Keratinocyte (primary cell): ENCODE data around the gene ENPP1. TPM values are rescaled to one million over a fixed set of nuclear protein-coding genes. Genes with fewer than 3 reads are reported as not detected.

Experiments used
- DNase-seq: peaks from one replicate; pipeline ENCODE4 v3.0.0-alpha.2; 2011; ENCODE audit warnings: low read depth, missing footprints, low spot score
- FAIRE-seq: peaks from 2 replicates; lab custom pipeline; 2011; peaks lifted over from hg19 to GRCh38; lab: Jason Lieb, UNC
- H2AFZ ChIP-seq: 2 replicates; pipeline ENCODE4 v1.6.0; 2012; ENCODE audit warnings: low read length, control low read depth, inconsistent platforms; ENCODE audit not compliant: control insufficient read depth
- H3K27ac ChIP-seq: 2 replicates; pipeline ENCODE4 v1.5.1; 2011; ENCODE audit warnings: low read length; ENCODE audit not compliant: control insufficient read depth, insufficient read depth
- H3K27me3 ChIP-seq: 3 replicates; pipeline ENCODE4 v1.6.0; 2011; ENCODE audit warnings: low read length; ENCODE audit not compliant: control insufficient read depth, insufficient read depth; ENCODE audit errors: extremely low read depth
- H3K36me3 ChIP-seq, 2 experiments: 2 replicates in 1 of 2; 3 replicates in 1 of 2; pipeline ENCODE4 v1.5.1; 2011; ENCODE audit warnings: low read length in 2 of 2, mild to moderate bottlenecking in 1 of 2; ENCODE audit not compliant: control insufficient read depth in 2 of 2, insufficient read depth in 2 of 2; ENCODE audit errors: extremely low read depth in 1 of 2
- H3K4me1 ChIP-seq: 3 replicates; pipeline ENCODE4 v1.5.1; 2011; ENCODE audit warnings: low read length; ENCODE audit not compliant: control insufficient read depth, insufficient read depth; ENCODE audit errors: extremely low read depth
- H3K4me2 ChIP-seq: 3 replicates; pipeline ENCODE4 v1.6.0; 2011; ENCODE audit warnings: low read depth, low read length; ENCODE audit not compliant: control insufficient read depth, insufficient read depth; ENCODE audit errors: extremely low read depth
- H3K4me3 ChIP-seq, 3 experiments: fragments of 200-600 bp in 1 of 3; sonication (generic) in 1 of 3; 2 replicates in 2 of 3; 3 replicates in 1 of 3; pipeline ENCODE4 v1.5.1; 2011 to 2016; ENCODE audit warnings: low read length in 3 of 3, mild to moderate bottlenecking in 3 of 3, control low read depth in 2 of 3, inconsistent platforms in 1 of 3, low read depth in 1 of 3, mixed read lengths in 1 of 3, mixed run types in 1 of 3, moderate library complexity in 1 of 3; ENCODE audit not compliant: control insufficient read depth in 2 of 3, insufficient read depth in 2 of 3; ENCODE audit errors: extremely low read depth in 1 of 3
- H3K79me2 ChIP-seq: 2 replicates; pipeline ENCODE4 v1.6.0; 2012; ENCODE audit warnings: low read length; ENCODE audit not compliant: control insufficient read depth, insufficient read depth
- H3K9ac ChIP-seq: 3 replicates; pipeline ENCODE4 v1.6.0; 2011; ENCODE audit warnings: low read length; ENCODE audit not compliant: control insufficient read depth, insufficient read depth; ENCODE audit errors: extremely low read depth
- H3K9me1 ChIP-seq: 3 replicates; pipeline ENCODE4 v1.6.0; 2011; ENCODE audit warnings: low read length; ENCODE audit not compliant: control insufficient read depth, insufficient read depth; ENCODE audit errors: extremely low read depth
- H3K9me3 ChIP-seq: 2 replicates; pipeline ENCODE4 v1.5.1; 2012; ENCODE audit warnings: low read depth, low read length; ENCODE audit not compliant: control insufficient read depth
- H4K20me1 ChIP-seq: 3 replicates; pipeline ENCODE4 v1.6.0; 2011; ENCODE audit warnings: low read length; ENCODE audit not compliant: control insufficient read depth, insufficient read depth; ENCODE audit errors: extremely low read depth
- EZH2 ChIP-seq: IDR thresholded peaks from one replicate; pipeline ENCODE4 v1.6.1; 2012; ENCODE audit warnings: inconsistent platforms, mild to moderate bottlenecking, low read length, moderate library complexity
- dilution Hi-C: fragments of 300-500 bp; cut with MboI; formaldehyde crosslinking; loops from one replicate; pipeline ENCODE4 v1.7.0; 2020; ENCODE audit warnings: low sequenced_read_pairs; ENCODE audit not compliant: extremely low pct_ligation_motif_present
- polyA plus RNA-seq, 5 experiments: library from polyadenylated mRNA; depleted of rRNA in 3 of 5; stranded (reverse) in 3 of 5; stranded (forward) in 1 of 5; unstranded in 1 of 5; fragments of >200 nt; gene quantifications; 1 replicate in 1 of 5; 2 replicates in 3 of 5; 3 replicates in 1 of 5; pipeline versions ENCODE4 v1.2.1 to v1.2.3, GENCODE V29; 2011 to 2012; ENCODE audit warnings: missing spikeins in 2 of 5, low read depth in 1 of 5, low replicate concordance in 1 of 5
- TF ChIP-seq, protein P1 (sequence below), 3 experiments: IDR thresholded peaks in 1 of 3; conservative IDR thresholded peaks in 1 of 3; optimal IDR thresholded peaks in 1 of 3; 2 replicates in 2 of 3; 3 replicates in 1 of 3; pipeline versions ENCODE3 to v1.5.1; 2011; ENCODE audit warnings: low read length in 3 of 3, mild to moderate bottlenecking in 3 of 3, moderate library complexity in 2 of 3, control low read depth in 1 of 3, inconsistent platforms in 1 of 3; ENCODE audit not compliant: insufficient read depth in 2 of 3; ENCODE audit errors: extremely low read depth in 1 of 3

ENPP1 gene
- polyA plus RNA-seq, 1 donor (not counting 4 experiments of a cell fraction or from before 2014, with no cell fraction given), result 0.34 TPM

DNA sequence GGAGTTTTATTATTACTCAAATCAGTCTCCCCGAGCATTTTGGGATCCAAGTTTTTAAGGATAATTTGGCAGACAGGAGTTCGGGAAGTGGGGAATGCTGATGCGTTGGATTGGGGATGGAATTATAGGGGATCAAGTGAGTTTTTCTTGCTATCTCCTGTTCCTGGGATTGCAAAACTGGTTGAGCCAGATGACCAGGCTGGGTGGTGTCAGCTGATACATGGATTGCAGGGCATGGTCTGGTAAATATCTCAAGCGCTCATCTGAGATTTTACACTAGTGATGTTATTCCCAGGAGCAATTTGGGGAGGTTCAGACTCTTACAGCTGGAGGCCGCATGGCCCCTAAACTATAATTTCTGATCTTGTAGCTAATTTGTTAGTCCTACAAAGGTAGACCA is 54.7 kb downstream of the ENPP1 start:
- no peak overlapping the region for H3K9ac ChIP-seq
- FAIRE-seq, result no peak

DNA sequence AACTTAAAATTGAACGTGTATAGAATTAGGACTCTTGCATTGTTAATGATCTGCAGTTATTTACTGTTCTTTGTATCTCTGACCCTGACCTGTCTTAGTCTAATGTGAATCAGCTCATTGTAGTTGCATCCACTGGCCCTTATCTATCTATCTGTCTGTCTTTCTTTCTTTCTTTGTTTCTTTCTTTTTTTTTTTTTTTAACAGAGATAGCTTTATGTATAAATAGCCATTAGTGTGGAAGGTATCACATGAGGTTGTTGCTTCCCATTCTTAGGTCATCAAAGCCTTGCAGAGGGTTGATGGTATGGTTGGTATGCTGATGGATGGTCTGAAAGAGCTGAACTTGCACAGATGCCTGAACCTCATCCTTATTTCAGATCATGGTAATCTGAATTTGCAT is 59.9 kb downstream of the ENPP1 start:
- no peak for DNase-seq
- H3K36me3 ChIP-seq, result no peaks in the 10 kb centered on the region
- H3K4me3 ChIP-seq, result no peak overlapping the region
- no peak for FAIRE-seq
- H3K4me1 ChIP-seq, result peaks cover 13% of the 10 kb centered on the region
- dilution Hi-C loops, result no loop called here
- H3K27me3 ChIP-seq, result no peaks in the 10 kb centered on the region
- no peaks in the 10 kb centered on the region for H4K20me1 ChIP-seq
- TF ChIP-seq, protein P1, sequence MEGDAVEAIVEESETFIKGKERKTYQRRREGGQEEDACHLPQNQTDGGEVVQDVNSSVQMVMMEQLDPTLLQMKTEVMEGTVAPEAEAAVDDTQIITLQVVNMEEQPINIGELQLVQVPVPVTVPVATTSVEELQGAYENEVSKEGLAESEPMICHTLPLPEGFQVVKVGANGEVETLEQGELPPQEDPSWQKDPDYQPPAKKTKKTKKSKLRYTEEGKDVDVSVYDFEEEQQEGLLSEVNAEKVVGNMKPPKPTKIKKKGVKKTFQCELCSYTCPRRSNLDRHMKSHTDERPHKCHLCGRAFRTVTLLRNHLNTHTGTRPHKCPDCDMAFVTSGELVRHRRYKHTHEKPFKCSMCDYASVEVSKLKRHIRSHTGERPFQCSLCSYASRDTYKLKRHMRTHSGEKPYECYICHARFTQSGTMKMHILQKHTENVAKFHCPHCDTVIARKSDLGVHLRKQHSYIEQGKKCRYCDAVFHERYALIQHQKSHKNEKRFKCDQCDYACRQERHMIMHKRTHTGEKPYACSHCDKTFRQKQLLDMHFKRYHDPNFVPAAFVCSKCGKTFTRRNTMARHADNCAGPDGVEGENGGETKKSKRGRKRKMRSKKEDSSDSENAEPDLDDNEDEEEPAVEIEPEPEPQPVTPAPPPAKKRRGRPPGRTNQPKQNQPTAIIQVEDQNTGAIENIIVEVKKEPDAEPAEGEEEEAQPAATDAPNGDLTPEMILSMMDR (optimal IDR thresholded peaks at IDR 0.05 in 1 of 3, IDR thresholded peaks at IDR 0.05 in 1 of 3, conservative IDR thresholded peaks at IDR 0.05 in 1 of 3; ENCODE audit: extremely low read depth in 1 of 3, insufficient read depth in 2 of 3, low read length in 3 of 3), result no peak
- no peak for TF ChIP-seq EZH2
- no peaks in the 10 kb centered on the region for H3K79me2 ChIP-seq
- no peak overlapping the region for H3K4me2 ChIP-seq
- H2AFZ ChIP-seq, result no peak overlapping the region
- no peaks in the 10 kb centered on the region for H3K9me1 ChIP-seq
- no peak overlapping the region for H3K27ac ChIP-seq
- no peak overlapping the region for H3K9ac ChIP-seq
- no peaks in the 10 kb centered on the region for H3K9me3 ChIP-seq

More for the DNA sequence above, 54.7 kb downstream of the ENPP1 start:
- Histone ChIP-seq H3K4me1 (peaks cover 15% of the 10 kb centered on the region), H2AFZ (no peak overlapping the region), H3K27me3 (no peaks in the 10 kb centered on the region), H3K4me3 (no peak overlapping the region), H3K79me2 (no peaks in the 10 kb centered on the region), H3K4me2 (no peak overlapping the region), H3K36me3 (no peaks in the 10 kb centered on the region), H3K9me3 (no peaks in the 10 kb centered on the region), H3K27ac (no peak overlapping the region), H3K9me1 (no peaks in the 10 kb centered on the region), H4K20me1 (no peaks in the 10 kb centered on the region)
- dilution Hi-C loops, result no loop called here
- TF ChIP-seq EZH2, result no peak
- TF ChIP-seq, protein P1 (optimal IDR thresholded peaks at IDR 0.05 in 1 of 3, IDR thresholded peaks at IDR 0.05 in 1 of 3, conservative IDR thresholded peaks at IDR 0.05 in 1 of 3; ENCODE audit: extremely low read depth in 1 of 3, insufficient read depth in 2 of 3, low read length in 3 of 3), result no peak
- no peak for DNase-seq
